Neural cell (in vitro differentiated cells): ENCODE results near the gene GAS1. TPM values are rescaled to one million over a fixed set of nuclear protein-coding genes. Genes with fewer than 3 reads are reported as not detected.

Source experiments
- H2AFZ ChIP-seq: fragments of 200-600, 300-800 bp; sonication (generic), shearing (Covaris generic); 2 replicates; pipeline ENCODE4 v1.6.0; 2014; ENCODE audit warnings: low read depth, mild to moderate bottlenecking, antibody characterized with exemption, low read length, moderate library complexity
- H3F3A ChIP-seq: fragments of 200-600 bp; shearing (Covaris generic); 2 replicates; pipeline ENCODE4 v1.6.1; 2016; ENCODE audit warnings: mild to moderate bottlenecking, moderate library complexity, mixed read lengths, antibody characterized with exemption, low read length; ENCODE audit not compliant: insufficient read depth, poor library complexity, severe bottlenecking
- H3K27ac ChIP-seq: fragments of 200-600, 300-800 bp; sonication (generic), shearing (Covaris generic); 2 replicates; pipeline ENCODE4 v1.5.1; 2014; ENCODE audit warnings: mild to moderate bottlenecking, low read length, moderate library complexity
- H3K27me3 ChIP-seq: fragments of 300-800, 200-600 bp; sonication (generic), shearing (Covaris generic); 2 replicates; pipeline ENCODE4 v1.6.0; 2014; ENCODE audit warnings: mild to moderate bottlenecking, low read depth, low read length, moderate library complexity; ENCODE audit not compliant: insufficient read depth
- H3K36me3 ChIP-seq: fragments of 300-800, 200-600 bp; sonication (generic), shearing (Covaris generic); 2 replicates; pipeline ENCODE4 v1.5.1; 2014; ENCODE audit warnings: mild to moderate bottlenecking, antibody characterized with exemption, low read length, moderate library complexity; ENCODE audit not compliant: insufficient read depth
- H3K4me2 ChIP-seq: fragments of 300-800, 200-600 bp; sonication (generic), shearing (Covaris generic); 2 replicates; pipeline ENCODE4 v1.6.0; 2014; ENCODE audit warnings: mild to moderate bottlenecking, low read length
- H3K4me3 ChIP-seq: fragments of 300-800, 200-600 bp; sonication (generic), shearing (Covaris generic); 2 replicates; pipeline ENCODE4 v1.5.1; 2014; ENCODE audit warnings: mild to moderate bottlenecking, low read length, moderate library complexity
- H3K79me2 ChIP-seq: fragments of 200-600 bp; shearing (Covaris generic); replicated peaks from 2 replicates; pipeline ENCODE4 v1.6.0; 2014; ENCODE audit warnings: mild to moderate bottlenecking, low read length, moderate library complexity; ENCODE audit not compliant: insufficient read depth
- H3K9ac ChIP-seq: fragments of 300-800, 200-600 bp; sonication (generic), shearing (Covaris generic); 2 replicates; pipeline ENCODE4 v1.6.1; 2016; ENCODE audit warnings: mild to moderate bottlenecking, low read length, mixed read lengths
- H3K9me2 ChIP-seq: fragments of 200-600 bp; shearing (Covaris generic); 2 replicates; pipeline ENCODE4 v1.6.1; 2016; ENCODE audit warnings: mild to moderate bottlenecking, low read length, mixed read lengths; ENCODE audit not compliant: insufficient read depth
- H3K9me3 ChIP-seq: fragments of 200-600, 300-800 bp; sonication (generic), shearing (Covaris generic); 2 replicates; pipeline ENCODE4 v1.6.1; 2016; ENCODE audit warnings: mild to moderate bottlenecking, mixed run types, low read length, moderate library complexity, mixed read lengths
- H4K20me1 ChIP-seq: fragments of 200-600 bp; shearing (Covaris generic); 2 replicates; pipeline ENCODE4 v1.6.1; 2016; ENCODE audit warnings: mild to moderate bottlenecking, mixed run types; ENCODE audit not compliant: insufficient read depth
- CTCF ChIP-seq: fragments of 450-650 bp; IDR thresholded peaks from 2 replicates; pipeline ENCODE4 v1.5.1; 2014; ENCODE audit warnings: antibody characterized with exemption, mild to moderate bottlenecking, moderate library complexity; ENCODE audit not compliant: poor library complexity, severe bottlenecking
- EP300 ChIP-seq: fragments of 450-650 bp; conservative IDR thresholded peaks from 2 replicates; pipeline ENCODE4 v1.6.1; 2014; ENCODE audit warnings: antibody characterized with exemption, mild to moderate bottlenecking, moderate library complexity; ENCODE audit not compliant: poor library complexity, severe bottlenecking
- EZH2 ChIP-seq: fragments of 200-600, 300-800 bp; shearing (Covaris generic), sonication (generic); IDR thresholded peaks from 2 replicates; pipeline ENCODE4 v1.6.1; 2014; ENCODE audit warnings: antibody characterized with exemption, low read length, borderline replicate concordance, mild to moderate bottlenecking; ENCODE audit not compliant: insufficient read depth, poor library complexity, severe bottlenecking
- MXI1 ChIP-seq: fragments of 450-650 bp; conservative IDR thresholded peaks from 2 replicates; pipeline ENCODE4 v1.6.1; 2014; ENCODE audit warnings: antibody characterized with exemption, mild to moderate bottlenecking; ENCODE audit not compliant: poor library complexity, severe bottlenecking
- POLR2AphosphoS5 ChIP-seq: IDR thresholded peaks from 2 replicates; pipeline ENCODE4 v1.6.1; 2012
- RAD21 ChIP-seq: fragments of 450-650 bp; conservative IDR thresholded peaks from 2 replicates; pipeline ENCODE4 v1.6.1; 2014; ENCODE audit warnings: antibody characterized with exemption, mild to moderate bottlenecking, moderate library complexity
- REST ChIP-seq: IDR thresholded peaks from 2 replicates; pipeline ENCODE4 v1.6.1; 2012; ENCODE audit warnings: borderline replicate concordance
- SMC3 ChIP-seq: fragments of 450-650 bp; conservative IDR thresholded peaks from 2 replicates; pipeline ENCODE4 v1.6.1; 2014; ENCODE audit warnings: antibody characterized with exemption, mild to moderate bottlenecking, moderate library complexity; ENCODE audit not compliant: poor library complexity
- TAF1 ChIP-seq: IDR thresholded peaks from 2 replicates; pipeline ENCODE4 v1.6.1; 2012; ENCODE audit warnings: low read depth
- polyA plus RNA-seq: library from polyadenylated mRNA; depleted of rRNA; stranded (reverse); fragments of >200 nt; gene quantifications from 2 replicates; pipeline ENCODE4 v1.2.3, GENCODE V29; 2014

GAS1 gene
- polyA plus RNA-seq, 1 donor from 2014 or later: 1.4 TPM

- H3K27ac ChIP-seq: no peak overlapping the region
Observed at GRCh38 chr9:86955561-86955960, 8.3 kb upstream of the GAS1 start.

GRCh38 chr9:86955042-86955441, 7.7 kb upstream of the GAS1 start:
- Histone ChIP-seq H3K9ac (no peak overlapping the region), H3K27ac (no peak overlapping the region), H3K36me3 (no peaks in the 10 kb centered on the region), H3K4me2 (no peak overlapping the region), H2AFZ (no peak overlapping the region), H3K9me2 (no peaks in the 10 kb centered on the region), H3K9me3 (no peaks in the 10 kb centered on the region), H4K20me1 (no peaks in the 10 kb centered on the region), H3F3A (no peaks in the 10 kb centered on the region), H3K4me3 (no peak overlapping the region), H3K79me2 (no peaks in the 10 kb centered on the region), H3K27me3 (no peaks in the 10 kb centered on the region)
- no peak for TF ChIP-seq MXI1
- no peak for TF ChIP-seq TAF1
- no peak for TF ChIP-seq EZH2
- TF ChIP-seq CTCF: no peak
- TF ChIP-seq EP300: no peak
- no peak for TF ChIP-seq REST

More at GRCh38 chr9:86955561-86955960, 8.3 kb upstream of the GAS1 start:
- Histone ChIP-seq H3K27me3 (no peaks in the 10 kb centered on the region), H3K79me2 (no peaks in the 10 kb centered on the region), H3K9me2 (no peaks in the 10 kb centered on the region), H4K20me1 (no peaks in the 10 kb centered on the region), H3K36me3 (no peaks in the 10 kb centered on the region), H3K9ac (no peak overlapping the region), H3K4me3 (no peak overlapping the region), H2AFZ (no peak overlapping the region), H3F3A (no peaks in the 10 kb centered on the region), H3K4me2 (no peak overlapping the region), H3K9me3 (no peaks in the 10 kb centered on the region)
- TF ChIP-seq MXI1: no peak
- no peak for TF ChIP-seq CTCF
- TF ChIP-seq POLR2AphosphoS5: no peak
- no peak for TF ChIP-seq RAD21
- TF ChIP-seq EZH2: no peak
- TF ChIP-seq EP300: no peak
- no peak for TF ChIP-seq TAF1
- TF ChIP-seq REST: no peak
- TF ChIP-seq SMC3: no peak
